ENCODE results near the gene PDGFA. TPM values are rescaled to one million over a fixed set of nuclear protein-coding genes. Genes with fewer than 3 reads are reported as not detected.

Gene PDGFA
- total RNA-seq, 4 donors from 2014 or later = 16.2 to 41.6 (median 22.0) TPM

DNA sequence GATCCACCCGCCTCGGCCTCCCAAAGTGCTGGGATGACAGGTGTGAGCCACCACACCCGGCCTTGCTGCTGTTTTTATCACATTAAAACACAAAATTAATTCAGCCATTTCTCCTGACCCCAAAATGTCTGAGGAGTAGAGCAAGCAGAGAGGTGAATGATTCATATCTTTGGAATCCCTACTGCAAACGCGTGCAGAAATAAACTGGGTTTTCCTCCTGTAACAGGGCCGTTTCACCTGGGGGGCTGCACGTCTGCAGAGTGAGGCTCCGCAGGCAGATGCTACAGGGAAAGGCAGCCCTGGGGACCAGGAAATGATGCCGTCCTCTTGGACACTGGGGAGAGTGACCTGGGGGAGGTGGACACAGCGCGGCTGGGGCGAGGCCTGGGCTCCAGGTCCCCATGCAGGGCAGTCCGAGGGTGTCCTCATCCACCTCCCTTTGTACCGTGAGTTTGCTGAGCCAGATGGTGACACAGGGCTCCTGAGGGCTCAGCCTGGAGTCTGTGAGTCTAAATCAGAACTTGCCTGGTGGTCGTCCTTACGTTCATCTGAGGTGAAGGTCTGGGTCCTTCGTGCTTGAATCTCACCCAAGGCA, 41.9 kb downstream of the PDGFA start:
- Histone ChIP-seq H3K4me1 (no peaks in the 10 kb centered on the region), H3K9me3 (peaks cover 3% of the 10 kb centered on the region), H3K27me3 (peaks cover 20% of the 10 kb centered on the region), H3K36me3 (no peaks in the 10 kb centered on the region), H3K4me3 (no peak overlapping the region), H3K27ac (no peak overlapping the region)
- DNase-seq (ENCODE audit: low spot score in 2 of 2) = peak in 1 of 2 donors; percentile 11
- TF ChIP-seq, protein P1, sequence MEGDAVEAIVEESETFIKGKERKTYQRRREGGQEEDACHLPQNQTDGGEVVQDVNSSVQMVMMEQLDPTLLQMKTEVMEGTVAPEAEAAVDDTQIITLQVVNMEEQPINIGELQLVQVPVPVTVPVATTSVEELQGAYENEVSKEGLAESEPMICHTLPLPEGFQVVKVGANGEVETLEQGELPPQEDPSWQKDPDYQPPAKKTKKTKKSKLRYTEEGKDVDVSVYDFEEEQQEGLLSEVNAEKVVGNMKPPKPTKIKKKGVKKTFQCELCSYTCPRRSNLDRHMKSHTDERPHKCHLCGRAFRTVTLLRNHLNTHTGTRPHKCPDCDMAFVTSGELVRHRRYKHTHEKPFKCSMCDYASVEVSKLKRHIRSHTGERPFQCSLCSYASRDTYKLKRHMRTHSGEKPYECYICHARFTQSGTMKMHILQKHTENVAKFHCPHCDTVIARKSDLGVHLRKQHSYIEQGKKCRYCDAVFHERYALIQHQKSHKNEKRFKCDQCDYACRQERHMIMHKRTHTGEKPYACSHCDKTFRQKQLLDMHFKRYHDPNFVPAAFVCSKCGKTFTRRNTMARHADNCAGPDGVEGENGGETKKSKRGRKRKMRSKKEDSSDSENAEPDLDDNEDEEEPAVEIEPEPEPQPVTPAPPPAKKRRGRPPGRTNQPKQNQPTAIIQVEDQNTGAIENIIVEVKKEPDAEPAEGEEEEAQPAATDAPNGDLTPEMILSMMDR (IDR thresholded peaks at IDR 0.05) = no peak
- TF ChIP-seq POLR2AphosphoS5 (IDR thresholded peaks at IDR 0.05) (no peak), POLR2A (IDR thresholded peaks at IDR 0.05) (no peak), EP300 (IDR thresholded peaks at IDR 0.05) (no peak)
- WGBS = 59% methylated on average over 11 of the region's 17 CpGs

DNA sequence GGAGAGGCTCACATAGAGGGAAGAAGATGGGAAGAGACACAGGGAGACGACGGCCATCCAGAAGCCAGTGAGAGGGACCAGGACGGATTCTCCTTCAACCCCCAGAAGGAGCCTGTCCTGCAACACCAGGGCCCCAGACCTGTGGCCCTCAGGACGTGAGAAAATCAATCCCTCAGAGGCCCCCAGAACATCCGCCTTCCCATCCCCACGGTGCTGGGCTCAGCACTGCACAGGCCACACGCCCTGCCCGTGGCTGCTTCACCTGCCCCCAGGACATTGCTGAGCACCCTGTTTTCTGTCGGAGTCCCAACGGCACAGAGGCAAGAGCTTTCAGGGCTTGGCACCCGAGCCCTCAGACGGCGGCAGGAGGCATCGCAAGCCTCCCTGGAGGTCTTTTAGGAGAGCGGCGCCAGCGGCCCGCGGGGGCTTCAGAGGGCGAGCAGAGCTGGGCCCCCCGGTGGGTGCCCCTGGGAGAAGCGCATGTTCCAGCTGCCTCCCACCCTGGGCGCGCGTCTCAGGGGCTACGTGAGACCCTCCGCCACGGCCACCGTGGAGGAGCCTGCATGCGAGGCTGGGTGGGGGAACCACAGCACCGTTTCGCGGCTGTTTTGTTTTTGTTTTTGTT, 42.8 kb downstream of the PDGFA start:
- Histone ChIP-seq H3K36me3 (no peaks in the 10 kb centered on the region), H3K27ac (no peak overlapping the region), H3K4me3 (no peak overlapping the region), H3K4me1 (peaks cover 6% of the 10 kb centered on the region), H3K9me3 (peaks cover 3% of the 10 kb centered on the region), H3K27me3 (peaks cover 18% of the 10 kb centered on the region)
- WGBS = 82% methylated on average over 17 of the region's 33 CpGs
- peak; percentile 47 to 60 for DNase-seq (ENCODE audit: low spot score in 2 of 2)
- TF ChIP-seq POLR2AphosphoS5 (IDR thresholded peaks at IDR 0.05) = no peak
- TF ChIP-seq, protein P1 (IDR thresholded peaks at IDR 0.05) = no peak
- TF ChIP-seq EP300 (IDR thresholded peaks at IDR 0.05) = no peak
- no peak for TF ChIP-seq POLR2A (IDR thresholded peaks at IDR 0.05)

DNA sequence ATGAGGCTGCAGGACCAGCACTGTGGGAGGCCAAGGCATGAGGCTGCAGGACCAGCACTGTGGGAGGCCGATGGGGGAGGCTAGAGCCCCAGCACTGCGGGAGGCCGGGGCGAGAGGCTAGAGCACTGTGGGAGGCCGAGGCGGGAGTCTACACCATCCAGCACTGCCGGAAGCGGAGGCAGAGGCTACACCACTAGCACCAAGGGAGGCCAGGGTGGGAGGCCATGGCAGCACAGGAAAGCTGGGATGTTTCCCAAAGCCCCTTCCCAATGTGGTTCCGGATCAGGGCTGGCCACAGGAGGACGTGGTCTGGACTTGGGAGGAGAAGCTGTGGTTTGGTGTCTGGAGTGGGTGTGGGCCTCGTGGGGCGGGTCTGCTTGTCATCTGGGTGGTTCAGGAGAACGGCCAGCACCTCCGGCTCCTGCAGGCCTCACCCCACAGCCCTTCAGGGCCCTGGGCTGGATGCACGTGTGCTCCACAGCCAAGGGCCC, 43.6 kb downstream of the PDGFA start:
- Histone ChIP-seq H3K27me3 (peaks cover 12% of the 10 kb centered on the region), H3K27ac (no peak overlapping the region), H3K9me3 (peaks cover 3% of the 10 kb centered on the region), H3K36me3 (no peaks in the 10 kb centered on the region), H3K4me3 (no peak overlapping the region), H3K4me1 (peaks cover 14% of the 10 kb centered on the region)
- peak; percentile 43 to 77 for DNase-seq (ENCODE audit: low spot score in 2 of 2)
- TF ChIP-seq POLR2AphosphoS5 (IDR thresholded peaks at IDR 0.05) = no peak
- TF ChIP-seq POLR2A (IDR thresholded peaks at IDR 0.05) = no peak
- TF ChIP-seq, protein P1 (IDR thresholded peaks at IDR 0.05) = no peak
- TF ChIP-seq EP300 (IDR thresholded peaks at IDR 0.05) = no peak
- WGBS = 100% methylated on average over 4 of the region's 15 CpGs

DNA sequence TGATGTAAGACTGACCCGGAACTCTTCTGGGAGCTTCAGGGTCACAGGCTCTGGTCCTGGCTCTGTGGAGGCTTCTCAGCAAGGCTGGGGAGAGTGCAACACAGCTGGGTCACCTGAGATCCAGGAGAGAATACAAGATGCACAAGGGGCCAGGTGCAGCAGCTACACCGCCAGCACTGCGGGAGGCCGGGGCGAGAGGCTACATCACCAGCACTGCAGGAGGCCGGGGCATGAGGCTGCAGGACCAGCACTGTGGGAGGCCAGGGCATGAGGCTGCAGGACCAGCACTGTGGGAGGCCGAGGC, 44.3 kb downstream of the PDGFA start:
- Histone ChIP-seq H3K4me1 (peaks cover 14% of the 10 kb centered on the region), H3K27ac (no peak overlapping the region), H3K36me3 (no peaks in the 10 kb centered on the region), H3K27me3 (peaks cover 6% of the 10 kb centered on the region), H3K4me3 (no peak overlapping the region), H3K9me3 (peaks cover 3% of the 10 kb centered on the region)
- peak in 1 of 2 donors; percentile 43 for DNase-seq (ENCODE audit: low spot score in 2 of 2)
- TF ChIP-seq EP300 (IDR thresholded peaks at IDR 0.05) = no peak
- TF ChIP-seq POLR2A (IDR thresholded peaks at IDR 0.05) = no peak
- no peak for TF ChIP-seq POLR2AphosphoS5 (IDR thresholded peaks at IDR 0.05)
- TF ChIP-seq, protein P1 (IDR thresholded peaks at IDR 0.05) = no peak
- 97% methylated on average over 6 of the region's 7 CpGs for WGBS

DNA sequence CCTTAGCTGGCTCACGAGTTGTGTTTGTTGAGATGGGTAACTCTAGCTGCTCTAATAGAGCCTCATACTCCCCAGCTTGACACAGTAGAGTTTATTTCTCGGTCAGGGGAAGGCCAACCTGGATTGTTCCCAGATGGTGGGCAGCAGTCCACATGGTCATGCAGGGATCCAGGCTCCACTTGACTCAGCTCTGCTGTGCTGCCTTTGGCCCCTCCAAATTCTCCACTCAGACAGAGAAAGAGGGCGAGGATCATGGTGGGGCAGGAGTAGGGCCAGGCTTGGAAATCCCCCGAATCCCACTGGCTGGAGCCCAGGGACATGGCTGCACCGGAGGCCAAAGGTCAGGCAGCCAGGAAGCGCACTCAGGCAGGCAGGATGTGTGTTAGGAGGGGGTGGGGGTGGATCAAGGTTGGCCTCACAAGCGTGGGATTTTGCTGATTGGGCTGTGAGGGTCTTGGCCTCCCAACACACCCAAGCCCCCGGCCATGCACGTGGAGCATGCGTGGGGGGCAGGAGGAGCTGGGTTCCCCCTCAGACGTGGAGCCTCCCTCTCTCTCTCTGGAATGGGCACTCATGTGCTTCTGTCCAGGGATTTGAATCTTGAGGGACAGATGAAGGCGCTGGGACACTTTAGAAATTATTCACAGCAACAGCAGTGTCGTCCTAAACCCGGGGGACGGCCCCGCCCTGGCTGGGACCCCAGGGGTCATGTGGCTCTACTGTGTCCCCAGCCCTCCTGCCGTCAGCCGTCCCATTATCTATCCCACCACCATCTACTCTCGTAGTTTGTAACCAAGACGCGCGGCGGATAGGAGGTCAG, 44.8 kb downstream of the PDGFA start:
- 88% methylated on average over 20 of the region's 23 CpGs for WGBS
- Histone ChIP-seq H3K27me3 (peaks cover under 1% of the 10 kb centered on the region), H3K36me3 (no peaks in the 10 kb centered on the region), H3K4me1 (peaks cover 14% of the 10 kb centered on the region), H3K4me3 (no peak overlapping the region), H3K9me3 (peaks cover 3% of the 10 kb centered on the region), H3K27ac (no peak overlapping the region)
- DNase-seq (ENCODE audit: low spot score in 2 of 2) = peak; percentile 44 to 48
- TF ChIP-seq EP300 (IDR thresholded peaks at IDR 0.05) (no peak), POLR2AphosphoS5 (IDR thresholded peaks at IDR 0.05) (no peak)
- TF ChIP-seq, protein P1 (IDR thresholded peaks at IDR 0.05) = no peak
